Peyer's patch (tissue), 4 donors: ENCODE measurements around the gene GNG7. TPM values are rescaled to one million over a fixed set of nuclear protein-coding genes. Genes with fewer than 3 reads are reported as not detected.
"Not testable (repeated sequence)": the region's sequence is repeated elsewhere in the genome, so short reads cannot be mapped to it uniquely, and the experiment has no call there.

Experiments used
- DNase-seq, 3 donors: peaks; one replicate each; pipeline ENCODE4 v3.0.0-alpha.2; 2017 to 2019
- H3K27ac ChIP-seq, 4 donors: fragments of 200-600 bp; sonication (generic); one replicate each; pipeline ENCODE4 v1.5.1; 2016 to 2019
- H3K27me3 ChIP-seq, 2 donors: fragments of 200-600 bp; sonication (generic); one replicate each; pipeline ENCODE4 v1.5.1; 2019
- H3K36me3 ChIP-seq, 3 donors: fragments of 200-600 bp; sonication (generic); one replicate each; pipeline ENCODE4 v1.5.1; 2016 to 2019
- H3K4me1 ChIP-seq, 4 donors: fragments of 200-600 bp; sonication (generic); one replicate each; pipeline ENCODE4 v1.5.1; 2016 to 2019
- H3K4me3 ChIP-seq, 4 donors: fragments of 200-600 bp; sonication (generic); 1 replicate in 3 of 4; 2 replicates in 1 of 4; pipeline ENCODE4 v1.5.1; 2016 to 2019; ENCODE audit warnings: mild to moderate bottlenecking in 1 of 4
- H3K9me3 ChIP-seq, 4 donors: fragments of 200-600 bp; sonication (generic); one replicate each; pipeline ENCODE4 v1.5.1; 2016 to 2019; ENCODE audit warnings: mild to moderate bottlenecking in 1 of 4
- POLR2A ChIP-seq, 2 donors: fragments of 450-650 bp; IDR thresholded peaks; one replicate each; pipeline ENCODE4 v1.5.1; 2017; ENCODE audit warnings: antibody characterized with exemption in 2 of 2, mild to moderate bottlenecking in 2 of 2, moderate library complexity in 2 of 2
- total RNA-seq, 4 donors: library from RNA; depleted of rRNA; stranded (reverse); fragments of >200 nt; gene quantifications; one replicate each; pipeline ENCODE4 v1.1.0, GENCODE V29; 2016
- TF ChIP-seq, protein P1 (sequence below), 6 experiments: fragments of 450-650 bp in 4 of 6; fragments of 200-600 bp in 2 of 6; sonication (generic) in 1 of 6; IDR thresholded peaks; one replicate each; pipeline ENCODE4 v1.5.1; 2017 to 2019; ENCODE audit warnings: antibody characterized with exemption in 6 of 6, mild to moderate bottlenecking in 3 of 6, moderate library complexity in 1 of 6

Gene GNG7
- total RNA-seq, 4 donors from 2014 or later = 1.2 to 14.9 (median 2.0) TPM

DNA sequence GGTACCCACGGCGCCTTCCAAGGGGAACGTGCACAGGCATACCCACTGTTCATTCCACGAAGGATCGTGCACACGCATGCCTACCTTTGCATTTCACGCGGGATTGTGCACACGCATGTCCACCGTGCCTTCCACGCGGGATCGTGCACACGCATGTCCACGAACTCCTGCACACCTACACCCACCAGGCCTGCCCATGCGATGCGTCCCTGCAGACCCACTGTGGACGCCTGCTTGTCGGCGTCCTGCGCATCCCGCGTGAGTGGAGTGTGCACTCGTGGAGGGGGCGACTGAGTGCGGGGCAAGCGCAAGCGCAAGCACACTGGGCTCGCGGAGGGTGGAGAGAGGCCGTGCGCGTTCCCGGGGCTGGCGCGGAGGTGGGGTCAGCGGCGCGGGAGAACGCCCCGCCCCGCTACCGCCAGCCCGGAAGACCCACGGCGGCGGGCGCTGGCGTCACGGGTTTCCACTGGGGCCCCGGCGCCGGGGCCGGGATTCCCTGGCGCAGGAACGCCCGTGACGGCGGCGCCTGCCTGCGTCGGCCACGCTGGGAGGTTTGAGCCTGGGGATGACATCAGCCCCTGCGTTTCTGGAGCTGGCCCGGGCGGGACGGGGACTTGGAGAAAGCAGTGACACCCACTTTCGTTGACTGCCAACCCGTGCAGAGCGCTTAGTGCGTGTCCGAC is 207.9 kb downstream of the GNG7 start:
- peak; percentile 30 to 60 for TF ChIP-seq POLR2A (IDR thresholded peaks at IDR 0.05)
- TF ChIP-seq, protein P1, sequence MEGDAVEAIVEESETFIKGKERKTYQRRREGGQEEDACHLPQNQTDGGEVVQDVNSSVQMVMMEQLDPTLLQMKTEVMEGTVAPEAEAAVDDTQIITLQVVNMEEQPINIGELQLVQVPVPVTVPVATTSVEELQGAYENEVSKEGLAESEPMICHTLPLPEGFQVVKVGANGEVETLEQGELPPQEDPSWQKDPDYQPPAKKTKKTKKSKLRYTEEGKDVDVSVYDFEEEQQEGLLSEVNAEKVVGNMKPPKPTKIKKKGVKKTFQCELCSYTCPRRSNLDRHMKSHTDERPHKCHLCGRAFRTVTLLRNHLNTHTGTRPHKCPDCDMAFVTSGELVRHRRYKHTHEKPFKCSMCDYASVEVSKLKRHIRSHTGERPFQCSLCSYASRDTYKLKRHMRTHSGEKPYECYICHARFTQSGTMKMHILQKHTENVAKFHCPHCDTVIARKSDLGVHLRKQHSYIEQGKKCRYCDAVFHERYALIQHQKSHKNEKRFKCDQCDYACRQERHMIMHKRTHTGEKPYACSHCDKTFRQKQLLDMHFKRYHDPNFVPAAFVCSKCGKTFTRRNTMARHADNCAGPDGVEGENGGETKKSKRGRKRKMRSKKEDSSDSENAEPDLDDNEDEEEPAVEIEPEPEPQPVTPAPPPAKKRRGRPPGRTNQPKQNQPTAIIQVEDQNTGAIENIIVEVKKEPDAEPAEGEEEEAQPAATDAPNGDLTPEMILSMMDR (IDR thresholded peaks at IDR 0.05) = no peak
- peak; percentile 53 to 83 (median 80) for DNase-seq
- H3K4me1 ChIP-seq = peaks cover 0 to 40% (median 24%) of the 10 kb centered on the region in 4 donors

DNA sequence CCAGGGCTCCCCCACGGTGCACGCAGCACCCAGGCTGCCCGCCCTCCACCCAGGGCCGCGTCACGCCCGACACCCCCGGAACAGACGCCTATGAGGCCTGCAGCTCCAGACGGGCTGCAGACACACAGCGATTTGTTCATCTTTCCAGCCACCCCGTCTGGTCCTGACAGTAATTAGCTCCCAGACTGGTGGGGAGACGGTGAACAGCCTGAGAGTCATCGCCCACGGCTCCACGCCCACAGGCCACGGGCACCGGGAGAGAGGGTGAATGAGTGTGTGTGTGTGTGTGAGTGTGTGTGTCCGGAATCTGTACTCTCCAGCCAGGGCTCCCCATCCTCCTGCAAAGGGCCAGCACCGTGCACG is 208.4 kb downstream of the GNG7 start:
- Histone ChIP-seq H3K9me3 (no peaks in the 10 kb centered on the region), H3K36me3 (no peaks in the 10 kb centered on the region), H3K4me3 (peak overlapping the region in 2 of 4 donors; percentile 53 to 61), H3K4me1 (peaks cover 0 to 46% (median 29%) of the 10 kb centered on the region in 4 donors), H3K27ac (peak overlapping the region in 2 of 4 donors; percentile 85 to 92), H3K27me3 (no peaks in the 10 kb centered on the region)
- TF ChIP-seq POLR2A (IDR thresholded peaks at IDR 0.05) = no peak
- TF ChIP-seq, protein P1 (IDR thresholded peaks at IDR 0.05) = no peak
- DNase-seq = peak in 1 of 3 donors; percentile 49

More for the DNA sequence above, 207.9 kb downstream of the GNG7 start:
- Histone ChIP-seq H3K36me3 (no peaks in the 10 kb centered on the region), H3K4me3 (peak overlapping the region; percentile 43 to 64 (median 57)), H3K27me3 (no peaks in the 10 kb centered on the region), H3K27ac (peak overlapping the region; percentile 56 to 92 (median 77)), H3K9me3 (no peaks in the 10 kb centered on the region)

DNA sequence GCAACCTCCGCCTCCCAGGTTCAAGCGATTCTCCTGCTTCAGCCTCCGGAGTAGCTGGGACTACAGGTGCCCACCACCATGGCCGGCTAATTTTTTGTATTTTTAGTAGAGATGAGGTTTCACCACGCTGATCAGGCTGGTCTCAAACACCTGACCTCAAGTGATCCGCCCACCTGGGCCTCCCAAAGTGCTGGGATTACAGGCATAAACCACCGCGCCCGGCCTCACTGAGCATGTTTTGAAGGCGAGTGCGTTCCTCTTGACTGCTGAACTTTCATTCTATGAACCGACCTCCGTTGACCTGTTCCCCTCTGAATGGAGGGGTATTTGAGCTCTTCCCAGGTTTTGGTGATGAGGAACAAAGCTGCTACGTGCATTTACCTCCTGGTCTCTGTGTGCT is 209.0 kb downstream of the GNG7 start:
- not testable (repeated sequence) for H3K27ac ChIP-seq, H3K27me3 ChIP-seq, H3K36me3 ChIP-seq, H3K9me3 ChIP-seq, DNase-seq, H3K4me3 ChIP-seq
- H3K4me1 ChIP-seq = peaks cover 0 to 52% (median 34%) of the 10 kb centered on the region in 4 donors

DNA sequence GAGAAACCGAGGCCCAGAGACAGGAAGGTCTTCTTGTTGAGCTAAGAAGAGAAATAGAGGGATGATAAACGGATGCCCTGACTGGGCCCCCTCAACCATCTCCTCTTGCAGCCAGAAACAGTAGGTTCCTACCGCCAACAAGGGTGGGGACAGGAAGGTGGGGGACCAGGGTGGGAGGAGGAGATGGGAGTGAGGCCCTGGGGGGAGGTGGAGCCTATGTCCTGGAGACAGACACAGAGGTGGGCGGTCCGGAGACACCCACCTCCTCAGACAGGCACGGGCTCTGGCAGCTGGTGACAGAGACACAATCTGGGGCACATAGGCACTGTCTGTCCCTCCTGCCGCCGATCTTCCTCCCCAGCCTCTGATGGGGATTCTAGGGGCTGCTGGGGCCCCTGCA is 209.6 kb downstream of the GNG7 start:
- Histone ChIP-seq H3K27me3 (no peaks in the 10 kb centered on the region), H3K4me1 (peaks cover 5 to 58% (median 38%) of the 10 kb centered on the region in 4 donors)

DNA sequence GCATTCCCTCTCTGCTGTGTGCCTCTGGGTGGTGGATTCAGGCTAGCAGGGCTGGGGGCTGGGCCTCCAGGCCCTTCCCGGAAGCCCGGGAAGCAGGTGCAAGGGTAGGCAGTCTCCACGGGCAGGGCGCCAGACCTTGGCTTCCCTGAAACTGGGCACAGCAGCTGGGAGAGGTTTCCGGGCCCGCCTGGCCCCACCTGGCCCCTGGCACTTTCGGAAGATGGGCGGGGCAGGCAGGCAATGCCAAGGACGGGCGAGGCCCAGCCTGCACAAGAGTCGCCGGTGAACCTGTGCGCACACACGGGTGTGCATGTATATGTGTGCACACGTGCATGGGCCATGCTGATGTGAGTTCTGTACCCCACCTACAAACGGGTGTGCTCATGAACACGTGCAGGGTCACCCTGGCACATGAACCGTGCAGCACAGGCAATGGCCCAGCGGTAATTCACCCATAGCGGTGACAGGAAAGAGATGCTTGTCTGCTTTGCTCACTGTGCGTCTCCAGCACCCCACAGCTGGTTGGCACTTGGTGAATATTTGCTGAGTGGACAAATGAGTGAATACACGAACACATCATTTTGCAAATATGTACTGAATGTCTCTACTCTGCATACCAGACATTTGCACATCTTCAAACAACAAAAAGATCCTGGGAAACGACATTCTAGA is 211.2 kb downstream of the GNG7 start:
- Histone ChIP-seq H3K4me1 (peaks cover 5 to 61% (median 38%) of the 10 kb centered on the region in 4 donors), H3K4me3 (no peak overlapping the region), H3K36me3 (no peaks in the 10 kb centered on the region), H3K27ac (peak overlapping the region in 2 of 4 donors; percentile 75 to 87), H3K9me3 (no peaks in the 10 kb centered on the region), H3K27me3 (no peaks in the 10 kb centered on the region)
- DNase-seq = peak in 2 of 3 donors; percentile 93 to 95
- TF ChIP-seq, protein P1 (IDR thresholded peaks at IDR 0.05) = no peak
- TF ChIP-seq POLR2A (IDR thresholded peaks at IDR 0.05) = peak in 1 of 2 donors; percentile 38

More for the DNA sequence above, 209.6 kb downstream of the GNG7 start:
- Histone ChIP-seq H3K4me3 (no peak overlapping the region), H3K36me3 (no peaks in the 10 kb centered on the region), H3K9me3 (no peaks in the 10 kb centered on the region), H3K27ac (no peak overlapping the region)
- DNase-seq = no peak
- TF ChIP-seq, protein P1 (IDR thresholded peaks at IDR 0.05) = no peak
- no peak for TF ChIP-seq POLR2A (IDR thresholded peaks at IDR 0.05)

DNA sequence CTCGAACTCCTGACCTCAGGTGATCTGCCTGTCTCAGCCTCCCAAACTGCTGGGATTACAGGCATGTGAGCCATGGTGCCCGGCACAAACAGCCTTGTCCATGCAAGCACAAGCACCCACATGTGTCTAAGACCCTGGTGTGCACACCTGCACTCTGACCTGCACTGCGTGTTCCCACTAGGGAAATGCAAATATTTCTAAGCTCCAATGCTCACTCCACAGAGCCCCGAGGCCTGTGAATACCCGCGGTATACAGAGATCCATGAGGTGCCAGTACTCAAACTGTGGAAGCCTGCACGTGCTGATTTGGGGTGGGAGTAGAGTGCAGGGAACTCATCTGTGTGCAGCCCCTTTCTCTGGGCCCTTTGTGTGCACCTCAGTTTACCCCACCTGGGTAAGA is 211.8 kb downstream of the GNG7 start:
- Histone ChIP-seq H3K9me3 (no peaks in the 10 kb centered on the region), H3K27me3 (no peaks in the 10 kb centered on the region), H3K36me3 (no peaks in the 10 kb centered on the region), H3K4me3 (no peak overlapping the region), H3K4me1 (peaks cover 5 to 55% (median 35%) of the 10 kb centered on the region in 4 donors), H3K27ac (peak overlapping the region in 2 of 4 donors; percentile 75 to 87)
- no peak for DNase-seq
- TF ChIP-seq POLR2A (IDR thresholded peaks at IDR 0.05) = no peak
- TF ChIP-seq, protein P1 (IDR thresholded peaks at IDR 0.05) = no peak
